B cell (primary cell): ENCODE results near the gene WDR1.

Experiments used
- CTCF ChIP-seq: fragments of 200-600 bp; IDR thresholded peaks from one replicate; pipeline ENCODE4 v1.8.0; 2022; ENCODE audit warnings: antibody characterized with exemption, mild to moderate bottlenecking
- EZH2 ChIP-seq: IDR thresholded peaks from 2 replicates; pipeline ENCODE4 v1.6.1; 2012; ENCODE audit warnings: borderline replicate concordance, low read depth, mild to moderate bottlenecking, moderate library complexity, low read length; ENCODE audit not compliant: insufficient read depth, poor library complexity, severe bottlenecking

GRCh38 chr4:10099499-10100325 lies 16.9 kb downstream of the WDR1 start:
- no peak for TF ChIP-seq CTCF
- no peak for TF ChIP-seq EZH2
